ENCODE measurements around the gene PTF1A. TPM values are rescaled to one million over a fixed set of nuclear protein-coding genes. Genes with fewer than 3 reads are reported as not detected.

Gene PTF1A
- total and polyA plus RNA-seq, 2 of the 4 experiments (the other 2 are of a cell fraction), result not detected

DNA sequence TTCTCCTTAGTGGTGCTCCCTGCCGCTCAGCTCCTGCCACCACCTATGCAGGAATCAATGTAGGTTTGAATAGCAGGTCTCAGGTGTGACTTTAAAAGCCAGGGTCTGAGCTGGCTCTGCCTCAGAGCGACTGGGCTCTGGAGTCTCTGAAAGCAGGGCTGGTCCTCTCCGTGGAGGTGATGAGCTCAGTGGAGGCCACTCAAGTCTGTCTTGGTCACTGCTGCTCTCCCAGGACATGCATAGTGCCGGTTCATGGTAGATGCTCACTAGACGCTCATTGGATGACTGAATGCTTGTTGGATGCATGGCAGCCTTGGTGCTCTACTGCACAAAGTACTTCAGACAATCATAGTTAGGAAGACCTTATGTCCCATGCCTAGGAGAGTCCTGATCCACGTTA, 45.1 kb upstream of the PTF1A start:
- no peak overlapping the region for H2BK20ac ChIP-seq (ENCODE audit: low read depth, low read length)
- H4K8ac ChIP-seq (ENCODE audit: low read depth in 2 of 2, low read length in 2 of 2), result no peak overlapping the region
- no peak for DNase-seq
- H3K56ac ChIP-seq (ENCODE audit: extremely low read depth, insufficient read depth, low read length), result no peak overlapping the region
- no peak overlapping the region for H3K27ac ChIP-seq (ENCODE audit: insufficient read depth, low read length)
- 64% methylated on average over 3 of the region's 6 CpGs; no CpG with 5 or more reads in 1 of the 2 experiments for WGBS, 2 experiments (ENCODE audit: extremely low coverage in 2 of 2, insufficient read length in 1 of 2)
- no peaks in the 10 kb centered on the region for H3K79me1 ChIP-seq (ENCODE audit: low read depth in 1 of 2, low read length in 2 of 2)
- H2AK5ac ChIP-seq (ENCODE audit: low read depth, low read length), result no peak overlapping the region
- H3K14ac ChIP-seq (replicated peaks; ENCODE audit: low read depth, low read length), result no peak overlapping the region
- no peaks in the 10 kb centered on the region for H3K4me1 ChIP-seq (ENCODE audit: control insufficient read depth, insufficient read depth, low read length)
- CTCF ChIA-PET, result no interaction called here
- no peak overlapping the region for H3K4ac ChIP-seq (ENCODE audit: low read depth, low read length)
- no peaks in the 10 kb centered on the region for H4K20me1 ChIP-seq (ENCODE audit: insufficient read depth, low read length)
- H3K9me3 ChIP-seq (ENCODE audit: control insufficient read depth, insufficient read depth, low read length), result no peaks in the 10 kb centered on the region
- no peak overlapping the region for H3K9ac ChIP-seq (ENCODE audit: low read depth, low read length)
- no peak overlapping the region for H2BK5ac ChIP-seq (ENCODE audit: low read depth, low read length, poor library complexity, severe bottlenecking)
- no peak for ATAC-seq (ENCODE audit: low read depth)
- in situ Hi-C loops (cut with MboI; ENCODE audit: low sequenced_read_pairs) (no loop called here), intact Hi-C loops (cut with micrococcal nuclease) (no loop called here), dilution Hi-C loops (cut with HindIII; ENCODE audit: low sequenced_read_pairs, unreplicated experiment) (no loop called here)
- no peak overlapping the region for H2BK120ac ChIP-seq (ENCODE audit: low read depth, low read length)
- no peak overlapping the region for H3K4me3 ChIP-seq (ENCODE audit: insufficient read depth, low read depth, low read length)
- no peak overlapping the region for H2AFZ ChIP-seq (replicated peaks; ENCODE audit: low read length, poor library complexity)
- no peaks in the 10 kb centered on the region for H3K27me3 ChIP-seq (ENCODE audit: control insufficient read depth, insufficient read depth, low read length)
- H4K5ac ChIP-seq (ENCODE audit: low read depth, low read length), result no peak overlapping the region
- POLR2A ChIA-PET (ENCODE audit: unreplicated experiment), result no interaction called here
- no TSS peak for BruUV-seq (replicated peaks)
- H2BK15ac ChIP-seq (ENCODE audit: low read depth, low read length), result no peak overlapping the region
- H3K36me3 ChIP-seq (ENCODE audit: control insufficient read depth, insufficient read depth, low read length), result no peaks in the 10 kb centered on the region
- H3K4me2 ChIP-seq (ENCODE audit: low read depth, low read length), result no peak overlapping the region
- H2AK9ac ChIP-seq (replicated peaks; ENCODE audit: low read depth, low read length, poor library complexity), result no peak overlapping the region
- H3K18ac ChIP-seq (ENCODE audit: low read depth, low read length), result no peak overlapping the region
- no peak overlapping the region for H3K23ac ChIP-seq (ENCODE audit: low read depth, low read length)
- no peaks in the 10 kb centered on the region for H3K9me1 ChIP-seq (ENCODE audit: insufficient read depth, low read length)
- TF ChIP-seq RCOR1 (IDR thresholded peaks at IDR 0.05; ENCODE audit: insufficient replicate concordance, low read length) (no peak), BHLHE40 (IDR thresholded peaks at IDR 0.05; ENCODE audit: low read depth, low read length) (no peak), SMC3 (IDR thresholded peaks at IDR 0.05; ENCODE audit: low read depth, low read length) (no peak), RAD21 (IDR thresholded peaks at IDR 0.05; ENCODE audit: low read length) (no peak)
- TF ChIP-seq, protein P1, sequence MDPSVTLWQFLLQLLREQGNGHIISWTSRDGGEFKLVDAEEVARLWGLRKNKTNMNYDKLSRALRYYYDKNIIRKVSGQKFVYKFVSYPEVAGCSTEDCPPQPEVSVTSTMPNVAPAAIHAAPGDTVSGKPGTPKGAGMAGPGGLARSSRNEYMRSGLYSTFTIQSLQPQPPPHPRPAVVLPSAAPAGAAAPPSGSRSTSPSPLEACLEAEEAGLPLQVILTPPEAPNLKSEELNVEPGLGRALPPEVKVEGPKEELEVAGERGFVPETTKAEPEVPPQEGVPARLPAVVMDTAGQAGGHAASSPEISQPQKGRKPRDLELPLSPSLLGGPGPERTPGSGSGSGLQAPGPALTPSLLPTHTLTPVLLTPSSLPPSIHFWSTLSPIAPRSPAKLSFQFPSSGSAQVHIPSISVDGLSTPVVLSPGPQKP (IDR thresholded peaks at IDR 0.05; ENCODE audit: borderline replicate concordance, low read depth, low read length), result no peak
- no peak overlapping the region for H4K91ac ChIP-seq (ENCODE audit: insufficient read depth, low read depth, low read length)

All from IMR-90 (cell line).